ENCODE data around the gene RIMKLA.

RIMKLA gene

GRCh38 chr1:42348498-42348897 is 32.1 kb upstream of the RIMKLA start:
- TF ChIP-seq MAX (IDR thresholded peaks at IDR 0.05; ENCODE audit: low read depth, low read length) = no peak
- TF ChIP-seq CTCF (IDR thresholded peaks at IDR 0.05; ENCODE audit: low read depth, low read length) = no peak
- no peak for TF ChIP-seq MYC (IDR thresholded peaks at IDR 0.05; ENCODE audit: low read depth, low read length)
- no peak for TF ChIP-seq POLR2A (IDR thresholded peaks at IDR 0.05; ENCODE audit: extremely low read depth, insufficient read length)
- DNase-seq (ENCODE audit: low read depth) = no peak
- no peak overlapping the region for H3K4me3 ChIP-seq (ENCODE audit: low read depth, low read length)

- no peak overlapping the region for H3K4me3 ChIP-seq (ENCODE audit: low read depth, low read length)
- DNase-seq (ENCODE audit: low read depth) = no peak
- TF ChIP-seq MYC (IDR thresholded peaks at IDR 0.05; ENCODE audit: low read depth, low read length) (no peak), MAX (IDR thresholded peaks at IDR 0.05; ENCODE audit: low read depth, low read length) (no peak), POLR2A (IDR thresholded peaks at IDR 0.05; ENCODE audit: extremely low read depth, insufficient read length) (no peak), CTCF (IDR thresholded peaks at IDR 0.05; ENCODE audit: low read depth, low read length) (no peak)
These were observed 30.5 kb upstream of the RIMKLA start for GRCh38 chr1:42350086-42350485.

- no peak for TF ChIP-seq MYC (IDR thresholded peaks at IDR 0.05; ENCODE audit: low read depth, low read length)
- no peak for TF ChIP-seq POLR2A (IDR thresholded peaks at IDR 0.05; ENCODE audit: extremely low read depth, insufficient read length)
- TF ChIP-seq CTCF (IDR thresholded peaks at IDR 0.05; ENCODE audit: low read depth, low read length) = no peak
- TF ChIP-seq MAX (IDR thresholded peaks at IDR 0.05; ENCODE audit: low read depth, low read length) = no peak
- H3K4me3 ChIP-seq (ENCODE audit: low read depth, low read length) = no peak overlapping the region
- DNase-seq (ENCODE audit: low read depth) = no peak
These were observed 21.8 kb upstream of the RIMKLA start for GRCh38 chr1:42358791-42359190.

- no peak overlapping the region for H3K4me3 ChIP-seq (ENCODE audit: low read depth, low read length)
- TF ChIP-seq MAX (IDR thresholded peaks at IDR 0.05; ENCODE audit: low read depth, low read length) = no peak
- no peak for TF ChIP-seq POLR2A (IDR thresholded peaks at IDR 0.05; ENCODE audit: extremely low read depth, insufficient read length)
- no peak for TF ChIP-seq MYC (IDR thresholded peaks at IDR 0.05; ENCODE audit: low read depth, low read length)
- TF ChIP-seq CTCF (IDR thresholded peaks at IDR 0.05; ENCODE audit: low read depth, low read length) = no peak
- DNase-seq (ENCODE audit: low read depth) = no peak
These were observed 21.1 kb upstream of the RIMKLA start for GRCh38 chr1:42359466-42359865.

GRCh38 chr1:42364089-42364488 is 16.5 kb upstream of the RIMKLA start:
- no peak for TF ChIP-seq CTCF (IDR thresholded peaks at IDR 0.05; ENCODE audit: low read depth, low read length)
- TF ChIP-seq MYC (IDR thresholded peaks at IDR 0.05; ENCODE audit: low read depth, low read length) = no peak
- no peak for TF ChIP-seq MAX (IDR thresholded peaks at IDR 0.05; ENCODE audit: low read depth, low read length)
- no peak for TF ChIP-seq POLR2A (IDR thresholded peaks at IDR 0.05; ENCODE audit: extremely low read depth, insufficient read length)
- no peak overlapping the region for H3K4me3 ChIP-seq (ENCODE audit: low read depth, low read length)
- DNase-seq (ENCODE audit: low read depth) = no peak

- TF ChIP-seq MAX (IDR thresholded peaks at IDR 0.05; ENCODE audit: low read depth, low read length) (no peak), MYC (IDR thresholded peaks at IDR 0.05; ENCODE audit: low read depth, low read length) (no peak), POLR2A (IDR thresholded peaks at IDR 0.05; ENCODE audit: extremely low read depth, insufficient read length) (no peak), CTCF (IDR thresholded peaks at IDR 0.05; ENCODE audit: low read depth, low read length) (no peak)
- no peak overlapping the region for H3K4me3 ChIP-seq (ENCODE audit: low read depth, low read length)
- DNase-seq (ENCODE audit: low read depth) = no peak
These were observed 16.1 kb upstream of the RIMKLA start for GRCh38 chr1:42364542-42364941.
